ENCODE data around the gene VAV2.
A peak's percentile ranks its signal among the peaks of the same experiment; 100 is the strongest.

VAV2 gene

GRCh38 chr9:133792721-133793470 lies 199.2 kb downstream of the VAV2 start:
- peak; percentile 89 for TF ChIP-seq CTCF (IDR thresholded peaks at IDR 0.05; ENCODE audit: insufficient read depth, low read depth, low read length, missing control alignments)
- no peak overlapping the region for H3K4me3 ChIP-seq (ENCODE audit: low read depth, low read length)
- peak; percentile 85 for DNase-seq (ENCODE audit: low read depth)

GRCh38 chr9:133791735-133792649 lies 200.1 kb downstream of the VAV2 start:
- H3K4me3 ChIP-seq (ENCODE audit: low read depth, low read length), result no peak overlapping the region
- DNase-seq (ENCODE audit: low read depth), result no peak
- no peak for TF ChIP-seq CTCF (IDR thresholded peaks at IDR 0.05; ENCODE audit: insufficient read depth, low read depth, low read length, missing control alignments)

GRCh38 chr9:133791069-133791468 lies 201.1 kb downstream of the VAV2 start:
- DNase-seq (ENCODE audit: low read depth), result no peak
- no peak overlapping the region for H3K4me3 ChIP-seq (ENCODE audit: low read depth, low read length)
- TF ChIP-seq CTCF (IDR thresholded peaks at IDR 0.05; ENCODE audit: insufficient read depth, low read depth, low read length, missing control alignments), result no peak

- DNase-seq (ENCODE audit: low read depth), result no peak
- no peak for TF ChIP-seq CTCF (IDR thresholded peaks at IDR 0.05; ENCODE audit: insufficient read depth, low read depth, low read length, missing control alignments)
- H3K4me3 ChIP-seq (ENCODE audit: low read depth, low read length), result no peak overlapping the region
Measured at GRCh38 chr9:133789778-133790177, 202.3 kb downstream of the VAV2 start.

GRCh38 chr9:133788819-133789717 lies 203.1 kb downstream of the VAV2 start:
- DNase-seq (ENCODE audit: low read depth), result no peak
- no peak for TF ChIP-seq CTCF (IDR thresholded peaks at IDR 0.05; ENCODE audit: insufficient read depth, low read depth, low read length, missing control alignments)
- H3K4me3 ChIP-seq (ENCODE audit: low read depth, low read length), result no peak overlapping the region

GRCh38 chr9:133788045-133788818 lies 203.9 kb downstream of the VAV2 start:
- no peak overlapping the region for H3K4me3 ChIP-seq (ENCODE audit: low read depth, low read length)
- no peak for DNase-seq (ENCODE audit: low read depth)

More at GRCh38 chr9:133788045-133788818, 203.9 kb downstream of the VAV2 start:
- TF ChIP-seq CTCF (IDR thresholded peaks at IDR 0.05; ENCODE audit: insufficient read depth, low read depth, low read length, missing control alignments), result no peak
